Sigmoid colon (tissue), 4 donors: Measurements from ENCODE around the gene ETS1.

Experiments
- CTCF ChIP-seq, 4 experiments: fragments of 450-650 bp in 3 of 4; fragments of 200-600 bp in 1 of 4; IDR thresholded peaks; one replicate each; pipeline ENCODE4 v1.5.1; 2016 to 2019; ENCODE audit warnings: antibody characterized with exemption in 4 of 4, mild to moderate bottlenecking in 3 of 4, moderate library complexity in 2 of 4
- EP300 ChIP-seq, 4 donors: sonication (generic); formaldehyde crosslinking; IDR thresholded peaks; one replicate each; pipeline ENCODE4 v1.6.1; 2017; ENCODE audit warnings: antibody characterized with exemption in 4 of 4
- POLR2AphosphoS5 ChIP-seq, 4 donors: sonication (generic); formaldehyde crosslinking; IDR thresholded peaks; one replicate each; pipeline ENCODE4 v1.6.1; 2017; ENCODE audit warnings: antibody characterized with exemption in 4 of 4

DNA sequence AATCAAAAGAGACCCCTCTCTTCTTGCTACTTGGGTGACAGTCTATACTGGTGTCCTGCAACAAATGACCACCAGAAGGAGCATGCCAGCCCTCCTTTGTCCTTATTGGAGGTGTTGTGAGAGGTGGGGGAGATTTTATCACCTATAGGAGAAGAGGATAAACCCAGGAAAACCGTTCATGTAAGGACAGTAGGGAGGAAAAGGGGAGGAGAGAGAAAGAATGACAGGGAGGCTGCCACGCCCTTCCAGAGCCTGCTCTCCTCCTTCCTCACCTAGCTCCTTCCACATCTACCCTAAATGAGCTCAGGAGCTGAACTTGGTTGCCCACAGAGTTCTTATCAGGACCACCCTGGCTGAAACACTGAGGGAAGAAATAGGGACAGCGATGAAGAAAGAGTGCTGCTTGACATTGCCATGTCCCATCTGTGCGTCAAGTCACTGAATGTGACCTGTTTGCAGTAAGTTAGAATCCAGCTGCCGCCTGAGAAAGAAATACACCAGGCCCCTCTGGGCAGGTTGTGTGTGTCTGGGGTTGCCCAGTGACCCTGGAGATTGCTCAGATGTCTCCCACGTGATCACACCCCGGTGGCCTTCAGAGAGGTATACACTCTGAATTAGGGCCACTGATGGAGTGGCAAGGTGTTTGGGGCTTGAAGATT lies 40.4 kb upstream of the ETS1 start:
- TF ChIP-seq CTCF (IDR thresholded peaks at IDR 0.05) (no peak), POLR2AphosphoS5 (IDR thresholded peaks at IDR 0.05) (no peak), EP300 (IDR thresholded peaks at IDR 0.05) (no peak)
